ENCODE data around the gene TAB2. TPM values are rescaled to one million over a fixed set of nuclear protein-coding genes. Genes with fewer than 3 reads are reported as not detected.
A peak's percentile ranks its signal among the peaks of the same experiment; 100 is the strongest.
"Not testable (repeated sequence)": the region's sequence is repeated elsewhere in the genome, so short reads cannot be mapped to it uniquely, and the experiment has no call there.

Gene TAB2
- total RNA-seq, 1 donor from 2014 or later, result 25.1 TPM

GRCh38 chr6:149337320-149337719 is 19.8 kb downstream of the TAB2 start:
- no peaks in the 10 kb centered on the region for H3K9me3 ChIP-seq (ENCODE audit: control insufficient read depth in 3 of 3, low read length in 3 of 3)
- no peaks in the 10 kb centered on the region for H3K27me3 ChIP-seq (ENCODE audit: control insufficient read depth in 3 of 3, insufficient read depth in 3 of 3, low read length in 3 of 3)
- H3K4me3 ChIP-seq (ENCODE audit: low read length in 3 of 3), result no peak overlapping the region
- H3K27ac ChIP-seq (ENCODE audit: low read depth, low read length), result no peak overlapping the region
- H3K4me1 ChIP-seq (ENCODE audit: control insufficient read depth in 3 of 3, insufficient read depth in 3 of 3, low read length in 3 of 3), result peaks cover 28 to 45% (median 38%) of the 10 kb centered on the region in 3 donors
- H3K36me3 ChIP-seq (ENCODE audit: control insufficient read depth in 3 of 3, insufficient read depth in 3 of 3, low read length in 3 of 3), result no peaks in the 10 kb centered on the region
- H3K9ac ChIP-seq (ENCODE audit: low read depth in 1 of 3, low read length in 3 of 3), result peak overlapping the region in 1 of 3 donors; percentile 3

GRCh38 chr6:149340200-149340599 is 22.7 kb downstream of the TAB2 start:
- Histone ChIP-seq H3K4me1 (ENCODE audit: control insufficient read depth in 3 of 3, insufficient read depth in 3 of 3, low read length in 3 of 3) (peaks cover 17 to 29% (median 22%) of the 10 kb centered on the region in 3 donors), H3K4me3 (ENCODE audit: low read length in 3 of 3) (no peak overlapping the region), H3K27ac (ENCODE audit: low read depth, low read length) (no peak overlapping the region), H3K9me3 (ENCODE audit: control insufficient read depth in 3 of 3, low read length in 3 of 3) (no peaks in the 10 kb centered on the region), H3K27me3 (ENCODE audit: control insufficient read depth in 3 of 3, insufficient read depth in 3 of 3, low read length in 3 of 3) (no peaks in the 10 kb centered on the region), H3K9ac (ENCODE audit: low read depth in 1 of 3, low read length in 3 of 3) (no peak overlapping the region), H3K36me3 (ENCODE audit: control insufficient read depth in 3 of 3, insufficient read depth in 3 of 3, low read length in 3 of 3) (peaks cover 0 to 2% (median 0%) of the 10 kb centered on the region in 3 donors)

GRCh38 chr6:149342525-149342924 is 25.0 kb downstream of the TAB2 start:
- H3K36me3 ChIP-seq (ENCODE audit: control insufficient read depth in 3 of 3, insufficient read depth in 3 of 3, low read length in 3 of 3), result peaks cover 0 to 3% (median 0%) of the 10 kb centered on the region in 3 donors
- no peak overlapping the region for H3K4me3 ChIP-seq (ENCODE audit: low read length in 3 of 3)
- no peak overlapping the region for H3K9ac ChIP-seq (ENCODE audit: low read depth in 1 of 3, low read length in 3 of 3)
- no peaks in the 10 kb centered on the region for H3K27me3 ChIP-seq (ENCODE audit: control insufficient read depth in 3 of 3, insufficient read depth in 3 of 3, low read length in 3 of 3)
- peaks cover 9 to 21% (median 11%) of the 10 kb centered on the region in 3 donors for H3K4me1 ChIP-seq (ENCODE audit: control insufficient read depth in 3 of 3, insufficient read depth in 3 of 3, low read length in 3 of 3)
- H3K27ac ChIP-seq (ENCODE audit: low read depth, low read length), result no peak overlapping the region
- H3K9me3 ChIP-seq (ENCODE audit: control insufficient read depth in 3 of 3, low read length in 3 of 3), result no peaks in the 10 kb centered on the region

- Histone ChIP-seq H3K9ac (ENCODE audit: low read depth in 1 of 3, low read length in 3 of 3) (no peak overlapping the region), H3K27me3 (ENCODE audit: control insufficient read depth in 3 of 3, insufficient read depth in 3 of 3, low read length in 3 of 3) (no peaks in the 10 kb centered on the region), H3K4me1 (ENCODE audit: control insufficient read depth in 3 of 3, insufficient read depth in 3 of 3, low read length in 3 of 3) (peaks cover 0 to 11% (median 4%) of the 10 kb centered on the region in 3 donors), H3K27ac (ENCODE audit: low read depth, low read length) (no peak overlapping the region), H3K9me3 (ENCODE audit: control insufficient read depth in 3 of 3, low read length in 3 of 3) (no peaks in the 10 kb centered on the region), H3K4me3 (ENCODE audit: low read length in 3 of 3) (no peak overlapping the region), H3K36me3 (ENCODE audit: control insufficient read depth in 3 of 3, insufficient read depth in 3 of 3, low read length in 3 of 3) (peaks cover 0 to 3% (median 0%) of the 10 kb centered on the region in 3 donors)
Observed at GRCh38 chr6:149343501-149343900, 26.0 kb downstream of the TAB2 start.

- peaks cover 0 to 9% (median 0%) of the 10 kb centered on the region in 3 donors for H3K4me1 ChIP-seq (ENCODE audit: control insufficient read depth in 3 of 3, insufficient read depth in 3 of 3, low read length in 3 of 3)
- H3K36me3 ChIP-seq (ENCODE audit: control insufficient read depth in 3 of 3, insufficient read depth in 3 of 3, low read length in 3 of 3), result peaks cover 0 to 3% (median 0%) of the 10 kb centered on the region in 3 donors
- H3K9me3 ChIP-seq (ENCODE audit: control insufficient read depth in 3 of 3, low read length in 3 of 3), result no peaks in the 10 kb centered on the region
- H3K27me3 ChIP-seq (ENCODE audit: control insufficient read depth in 3 of 3, insufficient read depth in 3 of 3, low read length in 3 of 3), result no peaks in the 10 kb centered on the region
- H3K27ac ChIP-seq (ENCODE audit: low read depth, low read length), result no peak overlapping the region
- H3K9ac ChIP-seq (ENCODE audit: low read depth in 1 of 3, low read length in 3 of 3), result no peak overlapping the region
- no peak overlapping the region for H3K4me3 ChIP-seq (ENCODE audit: low read length in 3 of 3)
Observed at GRCh38 chr6:149346078-149346477, 28.6 kb downstream of the TAB2 start.

GRCh38 chr6:149347067-149347466 is 29.6 kb downstream of the TAB2 start:
- peaks cover 0 to 6% (median 0%) of the 10 kb centered on the region in 3 donors for H3K4me1 ChIP-seq (ENCODE audit: control insufficient read depth in 3 of 3, insufficient read depth in 3 of 3, low read length in 3 of 3)
- no peak overlapping the region for H3K27ac ChIP-seq (ENCODE audit: low read depth, low read length)
- H3K9ac ChIP-seq (ENCODE audit: low read depth in 1 of 3, low read length in 3 of 3), result no peak overlapping the region
- H3K36me3 ChIP-seq (ENCODE audit: control insufficient read depth in 3 of 3, insufficient read depth in 3 of 3, low read length in 3 of 3), result peaks cover 0 to 3% (median 0%) of the 10 kb centered on the region in 3 donors
- no peaks in the 10 kb centered on the region for H3K27me3 ChIP-seq (ENCODE audit: control insufficient read depth in 3 of 3, insufficient read depth in 3 of 3, low read length in 3 of 3)
- no peaks in the 10 kb centered on the region for H3K9me3 ChIP-seq (ENCODE audit: control insufficient read depth in 3 of 3, low read length in 3 of 3)
- no peak overlapping the region for H3K4me3 ChIP-seq (ENCODE audit: low read length in 3 of 3)

GRCh38 chr6:149349279-149349678 is 31.8 kb downstream of the TAB2 start:
- not testable (repeated sequence) for H3K9ac ChIP-seq (ENCODE audit: low read depth in 1 of 3, low read length in 3 of 3); H3K27ac ChIP-seq (ENCODE audit: low read depth, low read length); H3K27me3 ChIP-seq (ENCODE audit: control insufficient read depth in 3 of 3, insufficient read depth in 3 of 3, low read length in 3 of 3); H3K9me3 ChIP-seq (ENCODE audit: control insufficient read depth in 3 of 3, low read length in 3 of 3); H3K4me3 ChIP-seq (ENCODE audit: low read length in 3 of 3); H3K36me3 ChIP-seq (ENCODE audit: control insufficient read depth in 3 of 3, insufficient read depth in 3 of 3, low read length in 3 of 3); H3K4me1 ChIP-seq (ENCODE audit: control insufficient read depth in 3 of 3, insufficient read depth in 3 of 3, low read length in 3 of 3)

- Histone ChIP-seq H3K4me1 (ENCODE audit: control insufficient read depth in 3 of 3, insufficient read depth in 3 of 3, low read length in 3 of 3) (peaks cover 0 to 2% (median 0%) of the 10 kb centered on the region in 3 donors), H3K27ac (ENCODE audit: low read depth, low read length) (no peak overlapping the region), H3K9ac (ENCODE audit: low read depth in 1 of 3, low read length in 3 of 3) (no peak overlapping the region), H3K36me3 (ENCODE audit: control insufficient read depth in 3 of 3, insufficient read depth in 3 of 3, low read length in 3 of 3) (no peaks in the 10 kb centered on the region), H3K4me3 (ENCODE audit: low read length in 3 of 3) (no peak overlapping the region), H3K27me3 (ENCODE audit: control insufficient read depth in 3 of 3, insufficient read depth in 3 of 3, low read length in 3 of 3) (no peaks in the 10 kb centered on the region), H3K9me3 (ENCODE audit: control insufficient read depth in 3 of 3, low read length in 3 of 3) (no peaks in the 10 kb centered on the region)
Observed at GRCh38 chr6:149354009-149354408, 36.5 kb downstream of the TAB2 start.

- Histone ChIP-seq H3K27ac (ENCODE audit: low read depth, low read length) (no peak overlapping the region), H3K4me1 (ENCODE audit: control insufficient read depth in 3 of 3, insufficient read depth in 3 of 3, low read length in 3 of 3) (peaks cover 0 to 2% (median 0%) of the 10 kb centered on the region in 3 donors), H3K9ac (ENCODE audit: low read depth in 1 of 3, low read length in 3 of 3) (no peak overlapping the region), H3K36me3 (ENCODE audit: control insufficient read depth in 3 of 3, insufficient read depth in 3 of 3, low read length in 3 of 3) (no peaks in the 10 kb centered on the region), H3K27me3 (ENCODE audit: control insufficient read depth in 3 of 3, insufficient read depth in 3 of 3, low read length in 3 of 3) (no peaks in the 10 kb centered on the region), H3K4me3 (ENCODE audit: low read length in 3 of 3) (no peak overlapping the region), H3K9me3 (ENCODE audit: control insufficient read depth in 3 of 3, low read length in 3 of 3) (no peaks in the 10 kb centered on the region)
Observed at GRCh38 chr6:149356081-149356750, 38.7 kb downstream of the TAB2 start.

GRCh38 chr6:149357726-149358538 is 40.4 kb downstream of the TAB2 start:
- Histone ChIP-seq H3K9me3 (ENCODE audit: control insufficient read depth in 3 of 3, low read length in 3 of 3) (no peaks in the 10 kb centered on the region), H3K27ac (ENCODE audit: low read depth, low read length) (no peak overlapping the region), H3K27me3 (ENCODE audit: control insufficient read depth in 3 of 3, insufficient read depth in 3 of 3, low read length in 3 of 3) (no peaks in the 10 kb centered on the region), H3K9ac (ENCODE audit: low read depth in 1 of 3, low read length in 3 of 3) (no peak overlapping the region), H3K4me1 (ENCODE audit: control insufficient read depth in 3 of 3, insufficient read depth in 3 of 3, low read length in 3 of 3) (peaks cover 0 to 2% (median 0%) of the 10 kb centered on the region in 3 donors), H3K36me3 (ENCODE audit: control insufficient read depth in 3 of 3, insufficient read depth in 3 of 3, low read length in 3 of 3) (no peaks in the 10 kb centered on the region), H3K4me3 (ENCODE audit: low read length in 3 of 3) (no peak overlapping the region)
